PFSK-1 (cell line): Measurements from ENCODE around the gene PRDM16.

ENCODE experiments used
- FOXP2 ChIP-seq: optimal IDR thresholded peaks from 2 replicates; pipeline ENCODE3; 2011; ENCODE audit warnings: borderline replicate concordance, control low read depth, inconsistent platforms; ENCODE audit not compliant: insufficient read depth; ENCODE audit errors: extremely low read length, extremely low read depth
- POLR2AphosphoS5 ChIP-seq: IDR thresholded peaks from 2 replicates; pipeline ENCODE4 v1.6.1; 2012; ENCODE audit warnings: low read depth, mild to moderate bottlenecking, control low read depth, low read length, moderate library complexity
- REST ChIP-seq, 2 experiments: IDR thresholded peaks; 2 replicates each; pipeline versions ENCODE4 v1.6.1 to v1.8.0; 2011 to 2012; ENCODE audit warnings: low read depth in 2 of 2, low read length in 2 of 2, control low read depth in 1 of 2, inconsistent platforms in 1 of 2, mild to moderate bottlenecking in 1 of 2, moderate library complexity in 1 of 2; ENCODE audit not compliant: insufficient read depth in 1 of 2
- SIN3A ChIP-seq: IDR thresholded peaks from 2 replicates; pipeline ENCODE4 v1.6.1; 2012; ENCODE audit warnings: mild to moderate bottlenecking, low read length, moderate library complexity, borderline replicate concordance; ENCODE audit not compliant: insufficient read depth

GRCh38 chr1:3234281-3234680, 165.3 kb downstream of the PRDM16 start:
- TF ChIP-seq POLR2AphosphoS5 = no peak
- no peak for TF ChIP-seq REST (IDR thresholded peaks at IDR 0.05; ENCODE audit: insufficient read depth in 1 of 2, low read depth in 2 of 2, low read length in 2 of 2)
- TF ChIP-seq SIN3A = no peak
- TF ChIP-seq FOXP2 = no peak
